HepG2 (cell line): Measurements from ENCODE around the gene SLC27A3. TPM values are rescaled to one million over a fixed set of nuclear protein-coding genes. Genes with fewer than 3 reads are reported as not detected.

Source experiments
- CEBPB ChIP-seq: IDR thresholded peaks from 2 replicates; pipeline ENCODE4 v1.6.1; 2011; ENCODE audit warnings: low read depth, low read length, improper control_type of control experiment, borderline replicate concordance
- CREB3 ChIP-seq: sonication (generic); formaldehyde crosslinking; IDR thresholded peaks from 2 replicates; pipeline ENCODE4 v1.5.0; 2020; ENCODE audit warnings: missing genetic modification reagents
- ETV6 ChIP-seq: sonication (generic); formaldehyde crosslinking; conservative IDR thresholded peaks from 2 replicates; pipeline ENCODE4 v1.4.0; 2020; ENCODE audit warnings: missing genetic modification reagents
- FOXA1 ChIP-seq, 2 experiments: fragments of 450-650 bp in 1 of 2; sonication (generic) in 1 of 2; formaldehyde crosslinking in 1 of 2; IDR thresholded peaks; 2 replicates each; pipeline versions ENCODE4 v1.4.0 to v1.6.1; 2016 to 2020; ENCODE audit warnings: missing genetic modification reagents in 1 of 2
- HOXA5 ChIP-seq: sonication (generic); formaldehyde crosslinking; IDR thresholded peaks from 2 replicates; pipeline ENCODE4 v1.4.0; 2020; ENCODE audit warnings: missing genetic modification reagents
- KLF12 ChIP-seq: sonication (generic); formaldehyde crosslinking; IDR thresholded peaks from 2 replicates; pipeline ENCODE4 v1.4.0; 2020; ENCODE audit warnings: missing genetic modification reagents, borderline replicate concordance
- MXI1 ChIP-seq: IDR thresholded peaks from 3 replicates; pipeline ENCODE4 v1.6.1; 2012; ENCODE audit warnings: low read depth, low read length, inconsistent platforms, borderline replicate concordance
- NRL ChIP-seq: sonication (generic); formaldehyde crosslinking; IDR thresholded peaks from 2 replicates; pipeline ENCODE4 v1.5.0; 2020; ENCODE audit warnings: missing genetic modification reagents, mild to moderate bottlenecking, moderate library complexity, borderline replicate concordance
- PBX3 ChIP-seq: sonication (generic); formaldehyde crosslinking; IDR thresholded peaks from 2 replicates; pipeline ENCODE4 v1.8.1; 2023; ENCODE audit warnings: missing genetic modification reagents, inconsistent platforms, borderline replicate concordance
- PHF20 ChIP-seq: sonication (generic); formaldehyde crosslinking; IDR thresholded peaks from 2 replicates; pipeline ENCODE4 v1.5.0; 2020; ENCODE audit warnings: mild to moderate bottlenecking, missing genetic modification reagents
- RBAK ChIP-seq: sonication (generic); formaldehyde crosslinking; IDR thresholded peaks from 2 replicates; pipeline ENCODE4 v1.5.1; 2020; ENCODE audit warnings: mild to moderate bottlenecking, missing genetic modification reagents
- ZFP41 ChIP-seq: sonication (generic); formaldehyde crosslinking; IDR thresholded peaks from 2 replicates; pipeline ENCODE4 v1.4.0; 2020; ENCODE audit warnings: mild to moderate bottlenecking, missing genetic modification reagents, borderline replicate concordance
- ZFYVE20 ChIP-seq: sonication (generic); formaldehyde crosslinking; IDR thresholded peaks from 2 replicates; pipeline ENCODE4 v1.8.0; 2023; ENCODE audit warnings: low read depth, mild to moderate bottlenecking, moderate library complexity, missing genetic modification reagents, borderline replicate concordance
- ZNF280D ChIP-seq: sonication (generic); formaldehyde crosslinking; IDR thresholded peaks from 2 replicates; pipeline ENCODE4 v1.5.1; 2020; ENCODE audit warnings: mild to moderate bottlenecking, missing genetic modification reagents
- ZNF451 ChIP-seq: sonication (generic); formaldehyde crosslinking; IDR thresholded peaks from 2 replicates; pipeline ENCODE4 v1.5.0; 2020; ENCODE audit warnings: mild to moderate bottlenecking, missing genetic modification reagents
- ZNF503 ChIP-seq: sonication (generic); formaldehyde crosslinking; IDR thresholded peaks from 2 replicates; pipeline ENCODE4 v1.4.0; 2020; ENCODE audit warnings: missing genetic modification reagents
- ZNF543 ChIP-seq: sonication (generic); formaldehyde crosslinking; IDR thresholded peaks from 2 replicates; pipeline ENCODE4 v1.4.0; 2020; ENCODE audit warnings: mild to moderate bottlenecking, missing genetic modification reagents
- ZNF589 ChIP-seq: sonication (generic); formaldehyde crosslinking; conservative IDR thresholded peaks from 2 replicates; pipeline ENCODE4 v1.8.0; 2022; ENCODE audit warnings: mild to moderate bottlenecking, moderate library complexity, missing genetic modification reagents
- ZNF704 ChIP-seq: sonication (generic); formaldehyde crosslinking; IDR thresholded peaks from 2 replicates; pipeline ENCODE4 v1.8.1; 2023; ENCODE audit warnings: mild to moderate bottlenecking, inconsistent platforms, moderate library complexity, missing genetic modification reagents, borderline replicate concordance
- polyA plus RNA-seq, 8 experiments: library from polyadenylated mRNA; depleted of rRNA in 3 of 8; stranded (reverse) in 7 of 8; unstranded in 1 of 8; fragments of >200 nt; fragmentation: Illumina TruSeq in 4 of 8; extraction: Trizol in 4 of 8; gene quantifications; 2 replicates each; pipeline versions ENCODE4 v1.2.1 to v1.2.3, GENCODE V29; 2011 to 2016; ENCODE audit warnings: low read depth in 4 of 8, missing spikeins in 1 of 8, mixed read lengths in 1 of 8; ENCODE audit not compliant: insufficient read depth in 1 of 8
- total RNA-seq, 5 experiments: library from RNA; depleted of rRNA; stranded (reverse); fragments of >200 nt; fragmentation: Illumina TruSeq; extraction: Trizol; gene quantifications; 2 replicates each; pipeline ENCODE4 v1.2.3, GENCODE V29; 2016; ENCODE audit warnings: low read depth in 1 of 5

SLC27A3 gene
- total and polyA plus RNA-seq, 2 of the 13 experiments (the other 11 are each of a cell fraction or from before 2014, with no cell fraction given): 4.3 to 10.3 TPM

GRCh38 chr1:153783233-153784190, 8.3 kb downstream of the SLC27A3 start (continued):
- TF ChIP-seq ZNF280D (CRISPR knock-in tag) (no peak), NRL (CRISPR knock-in tag) (peak; percentile 90), PBX3 (CRISPR knock-in tag) (peak; percentile 53; the same call in 1 of the 2 replicates), ZFP41 (no peak), ZNF503 (CRISPR knock-in tag) (peak; percentile 58; the same call in 1 of the 2 replicates), PHF20 (peak; percentile 74; the same call in 1 of the 2 replicates), KLF12 (CRISPR knock-in tag) (0 out of 2 replicates have a peak, but pooled peaks have one; percentile 43), ZFYVE20 (CRISPR knock-in tag) (0 out of 2 replicates have a peak, but pooled peaks have one; percentile 32), MXI1 (peak; percentile 16; the same call in 1 of the 3 replicates), FOXA1 (IDR thresholded peaks at IDR 0.05) (no peak), FOXA1 (CRISPR knock-in tag; IDR thresholded peaks at IDR 0.05) (no peak), RBAK (CRISPR knock-in tag) (no peak), ETV6 (CRISPR knock-in tag) (peak; percentile 85), ZNF451 (CRISPR knock-in tag) (no peak), CEBPB (no peak), ZNF704 (peak; percentile 67; the same call in 1 of the 2 replicates), HOXA5 (CRISPR knock-in tag) (peak; percentile 87; the same call in 1 of the 2 replicates), ZNF543 (CRISPR knock-in tag) (peak; percentile 91), ZNF589 (CRISPR knock-in tag) (0 out of 2 replicates have a peak, but pooled peaks have one; percentile 29), CREB3 (CRISPR knock-in tag) (no peak)
